HG03460 (cell line): ENCODE data around the gene SLC2A8.

Source experiments
- ATAC-seq: cut with Tn5 transposase; IDR thresholded peaks from one replicate; pipeline ENCODE4 v1.9.1; 2021; ENCODE audit not compliant: unreplicated experiment

SLC2A8 gene

DNA sequence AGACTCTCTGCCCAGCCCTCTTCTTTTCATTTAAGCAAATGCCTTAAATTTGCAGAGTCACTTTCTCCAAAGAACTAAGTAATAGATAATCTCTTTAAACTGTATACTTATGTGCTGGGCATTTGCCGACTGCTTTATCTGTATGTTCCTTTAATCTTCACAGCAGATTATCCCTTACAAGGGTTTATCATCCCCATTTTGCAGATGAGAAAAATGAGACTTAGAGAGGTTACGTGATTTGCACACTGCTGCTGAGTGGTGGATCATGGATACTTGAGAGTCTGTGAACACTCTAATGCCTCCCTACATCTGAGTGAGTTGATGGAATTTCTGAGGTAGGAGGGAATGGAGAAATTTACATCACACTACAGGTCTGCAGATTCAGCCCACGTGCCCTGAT lies 31.4 kb downstream of the SLC2A8 start:
- no peak for ATAC-seq

DNA sequence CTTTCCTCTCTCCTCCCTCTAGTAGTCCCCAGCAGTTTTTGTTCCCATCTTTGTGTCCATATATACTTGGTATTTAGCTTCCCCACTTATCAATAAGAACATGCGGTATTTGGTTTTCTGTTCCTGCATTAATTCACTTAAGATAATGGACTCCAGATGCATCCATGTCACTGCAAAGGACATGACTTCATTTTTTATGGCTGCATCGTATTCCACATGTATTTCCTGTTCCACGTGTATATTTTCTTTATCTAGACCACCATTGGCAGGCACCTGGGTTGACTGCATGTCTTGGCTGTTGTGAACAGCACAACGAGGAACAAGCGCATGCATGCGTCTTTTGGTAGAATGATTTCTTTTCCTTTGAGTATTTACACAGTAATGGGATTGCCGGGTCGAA lies 33.4 kb downstream of the SLC2A8 start:
- ATAC-seq = no peak

DNA sequence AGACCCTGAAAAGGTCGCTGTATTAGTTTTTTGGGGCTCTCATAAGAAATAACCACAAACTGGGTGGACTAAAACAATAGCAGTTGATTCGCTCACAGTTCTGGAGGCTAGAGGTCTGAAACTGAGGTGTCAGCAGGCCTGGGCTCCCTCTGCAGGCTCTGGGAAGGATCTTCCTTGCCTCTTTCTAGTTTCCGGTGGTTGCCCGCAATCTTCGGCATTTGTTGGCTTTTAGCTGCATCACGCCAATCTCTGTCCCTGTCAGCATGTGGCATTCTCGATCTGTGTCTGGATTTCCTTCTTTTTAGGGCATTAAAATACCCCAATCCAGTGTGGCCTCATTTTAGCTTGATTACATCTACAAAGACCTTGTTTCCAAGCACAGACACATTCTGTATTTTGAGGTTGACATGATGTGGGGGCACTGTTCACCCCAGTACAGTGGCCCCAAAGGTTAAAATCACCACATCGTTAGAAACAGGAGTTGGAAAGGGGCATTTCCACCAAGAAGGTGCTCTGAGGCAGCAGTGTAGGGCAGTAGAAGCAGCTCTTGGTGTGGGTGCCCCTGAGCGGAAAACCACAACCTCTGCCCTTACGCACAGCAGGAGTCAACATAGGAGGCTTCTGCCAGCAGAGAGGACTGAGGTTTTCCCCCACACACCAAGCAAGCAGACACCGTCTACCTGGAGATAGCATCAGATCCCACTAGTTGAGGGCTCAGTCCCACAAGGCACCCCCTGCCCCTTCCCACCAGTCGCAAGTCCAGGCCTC lies 40.7 kb downstream of the SLC2A8 start:
- no peak for ATAC-seq

DNA sequence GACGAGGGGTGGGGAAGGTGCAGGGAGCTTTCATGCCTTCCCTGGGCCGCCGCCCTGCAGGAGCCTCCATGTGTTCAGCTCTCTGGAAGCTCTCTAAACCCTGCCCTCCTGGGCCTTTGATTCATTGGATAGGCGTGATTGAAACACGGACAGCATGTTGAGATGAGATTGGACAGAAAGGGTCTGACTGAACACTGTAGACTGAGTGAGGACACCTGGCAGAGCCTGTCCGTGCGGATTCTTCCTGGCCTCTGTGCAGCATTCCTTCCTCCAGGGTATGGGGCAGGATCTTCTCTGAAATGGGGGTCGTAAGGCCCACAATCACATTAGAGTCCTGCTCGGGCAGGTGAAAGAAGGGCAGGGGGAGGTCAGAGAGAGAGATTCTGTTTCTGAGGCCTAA lies 41.4 kb downstream of the SLC2A8 start:
- no peak for ATAC-seq

DNA sequence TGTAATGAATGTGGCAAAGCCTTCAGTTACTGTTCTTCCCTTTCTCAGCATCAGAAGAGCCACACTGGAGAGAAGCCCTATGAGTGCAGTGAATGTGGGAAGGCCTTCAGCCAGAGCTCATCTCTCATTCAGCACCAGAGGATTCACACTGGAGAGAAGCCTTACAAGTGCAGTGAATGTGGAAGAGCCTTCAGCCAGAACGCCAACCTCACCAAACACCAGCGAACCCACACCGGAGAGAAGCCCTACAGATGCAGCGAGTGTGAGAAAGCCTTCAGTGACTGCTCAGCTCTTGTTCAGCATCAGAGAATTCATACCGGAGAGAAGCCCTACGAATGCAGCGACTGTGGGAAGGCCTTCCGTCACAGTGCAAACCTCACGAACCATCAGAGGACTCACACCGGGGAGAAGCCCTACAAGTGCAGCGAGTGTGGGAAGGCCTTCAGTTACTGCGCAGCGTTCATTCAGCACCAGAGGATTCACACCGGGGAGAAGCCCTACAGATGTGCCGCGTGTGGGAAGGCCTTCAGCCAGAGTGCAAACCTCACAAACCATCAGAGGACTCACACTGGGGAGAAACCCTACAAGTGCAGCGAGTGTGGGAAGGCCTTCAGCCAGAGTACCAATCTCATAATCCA lies 47.4 kb downstream of the SLC2A8 start:
- ATAC-seq = no peak

DNA sequence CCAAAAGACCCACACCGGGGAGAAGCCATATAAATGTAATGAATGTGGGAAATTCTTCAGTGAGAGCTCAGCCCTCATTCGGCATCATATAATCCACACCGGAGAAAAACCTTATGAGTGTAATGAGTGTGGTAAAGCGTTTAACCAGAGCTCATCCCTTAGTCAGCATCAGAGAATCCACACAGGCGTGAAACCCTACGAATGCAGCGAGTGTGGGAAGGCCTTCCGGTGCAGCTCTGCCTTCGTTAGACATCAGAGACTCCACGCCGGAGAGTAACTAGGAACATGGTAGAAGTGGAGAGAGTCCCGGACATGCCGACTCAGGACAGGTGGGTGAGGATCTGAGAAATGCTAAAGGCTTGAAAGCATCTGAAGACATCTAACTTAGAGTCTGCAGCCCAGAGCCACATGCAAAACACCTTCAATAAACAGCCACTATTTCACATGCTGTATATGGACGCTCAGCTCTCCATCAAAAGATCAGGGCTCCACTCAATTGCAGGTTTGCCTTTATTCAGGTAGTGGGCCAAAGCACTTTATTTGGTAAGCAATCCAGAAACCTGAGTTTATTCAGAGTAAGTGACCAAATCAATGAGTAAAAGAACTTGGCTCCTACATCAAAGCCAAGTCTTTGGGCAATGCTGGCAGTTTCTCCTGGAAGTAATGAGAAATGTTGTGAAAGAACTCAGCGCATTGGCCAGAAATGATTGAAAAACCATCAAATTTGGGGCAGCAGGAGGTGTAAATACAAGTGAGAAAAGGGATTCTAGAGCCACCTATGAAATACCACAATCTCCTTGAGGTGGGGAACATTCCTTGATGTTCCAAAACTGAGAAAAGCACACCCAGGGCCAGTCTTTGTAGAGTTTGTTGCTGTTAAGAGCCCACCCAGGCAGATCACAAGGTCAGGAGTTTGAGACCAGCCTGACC lies 48.2 kb downstream of the SLC2A8 start:
- ATAC-seq = no peak

DNA sequence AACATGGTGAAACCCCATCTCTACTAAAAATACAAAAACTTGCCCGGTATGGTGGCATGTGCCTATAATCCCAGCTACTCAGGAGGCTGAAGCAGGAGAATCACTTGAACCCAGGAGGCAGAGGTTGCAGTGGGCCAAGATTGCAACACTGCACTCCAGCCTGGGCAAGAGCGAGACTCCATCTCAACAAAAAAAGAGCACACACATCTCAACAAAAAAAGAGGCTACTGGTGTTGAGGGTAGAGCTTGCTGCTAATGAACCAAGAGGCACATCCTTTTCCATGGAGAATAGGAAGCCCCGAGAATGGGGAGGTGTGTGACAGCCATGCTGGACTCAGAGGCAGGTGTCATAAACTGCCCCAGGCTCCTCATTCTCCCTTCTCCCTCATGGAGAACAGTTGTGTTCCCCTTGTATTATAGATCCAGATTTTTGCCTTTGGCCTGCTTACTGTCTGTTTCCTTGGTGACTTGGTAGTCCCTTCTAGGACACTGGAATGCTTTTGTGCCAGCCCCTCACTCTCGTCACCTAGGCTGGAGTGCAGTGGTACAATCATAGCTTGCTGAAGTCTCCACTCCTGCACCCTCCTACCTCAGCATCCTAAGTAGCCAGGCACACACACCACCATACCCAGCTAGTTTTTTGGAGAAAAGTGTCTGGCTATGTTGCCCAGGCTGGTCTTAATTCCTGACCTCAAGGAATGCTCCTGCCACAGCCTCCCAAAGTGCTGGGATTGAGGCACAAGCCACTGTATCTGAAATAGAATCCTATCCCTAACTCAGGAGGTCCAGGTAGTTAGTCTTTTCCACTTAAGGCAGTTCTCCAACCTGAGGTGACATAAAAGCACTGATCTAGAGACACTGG lies 49.1 kb downstream of the SLC2A8 start:
- no peak for ATAC-seq

DNA sequence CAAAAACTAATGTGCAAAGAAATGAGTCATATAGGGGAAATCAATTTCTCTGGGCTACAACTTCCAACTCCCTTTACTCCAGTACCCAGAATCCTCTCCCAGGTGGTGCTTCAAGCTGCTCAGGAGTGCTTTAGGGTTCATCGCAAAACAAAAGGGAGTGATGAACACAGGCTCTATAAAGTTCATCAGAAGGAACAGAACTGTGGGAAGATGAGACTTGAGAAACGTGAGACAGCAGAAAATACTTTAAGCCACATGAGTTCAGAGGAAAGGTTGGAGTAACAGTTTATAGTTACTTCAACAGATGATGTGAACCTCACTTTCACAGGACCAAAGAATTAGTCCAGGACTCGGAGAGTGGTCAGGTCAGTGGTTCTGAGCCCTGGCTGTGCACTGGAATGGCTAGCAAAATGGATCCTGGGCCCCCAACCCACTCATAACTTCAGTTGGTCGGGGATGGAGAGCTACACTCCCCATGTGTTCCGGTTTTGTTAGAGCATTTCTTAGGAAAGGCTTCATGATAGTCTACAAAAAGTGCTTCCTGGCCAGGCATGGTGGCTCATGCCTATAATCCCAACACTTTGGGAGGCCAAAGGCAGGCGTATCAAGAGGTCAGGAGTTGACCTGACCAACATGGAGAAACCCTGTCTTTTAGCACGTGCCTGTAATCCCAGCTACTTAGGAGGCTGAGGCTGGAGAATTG lies 49.9 kb downstream of the SLC2A8 start:
- ATAC-seq = no peak

DNA sequence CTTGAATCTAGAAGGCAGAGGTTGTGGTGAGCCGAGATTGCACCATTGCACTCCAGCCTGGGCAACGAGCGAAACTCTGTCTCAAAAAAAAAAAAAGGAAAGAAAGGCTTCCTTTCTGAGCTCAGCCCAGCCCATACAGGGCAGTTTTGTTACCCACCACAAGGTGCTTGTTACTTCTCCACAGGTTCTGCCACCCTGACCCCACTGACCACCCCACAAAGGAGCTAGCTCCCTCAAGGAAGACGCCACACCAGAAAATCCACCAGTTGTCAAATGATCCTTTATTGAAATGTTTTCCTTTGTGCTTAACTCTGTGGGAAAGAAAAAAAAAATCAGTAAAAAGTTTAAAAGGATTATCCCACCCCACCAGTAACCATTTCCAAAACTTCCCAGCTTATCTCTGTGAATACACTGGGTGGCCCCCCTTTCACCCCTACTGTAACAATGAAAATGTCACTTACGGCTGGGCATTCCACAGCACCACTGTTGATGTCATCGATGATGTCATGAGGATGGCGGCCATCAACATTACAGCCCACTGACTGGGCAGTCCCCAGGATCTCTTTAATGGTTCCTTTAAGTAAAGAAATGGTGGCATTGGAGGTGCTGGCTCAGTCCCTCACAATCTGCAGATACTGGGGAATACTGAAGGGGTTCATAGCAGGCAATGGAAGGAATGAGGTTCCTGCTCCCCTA lies 50.6 kb downstream of the SLC2A8 start:
- ATAC-seq = no peak

DNA sequence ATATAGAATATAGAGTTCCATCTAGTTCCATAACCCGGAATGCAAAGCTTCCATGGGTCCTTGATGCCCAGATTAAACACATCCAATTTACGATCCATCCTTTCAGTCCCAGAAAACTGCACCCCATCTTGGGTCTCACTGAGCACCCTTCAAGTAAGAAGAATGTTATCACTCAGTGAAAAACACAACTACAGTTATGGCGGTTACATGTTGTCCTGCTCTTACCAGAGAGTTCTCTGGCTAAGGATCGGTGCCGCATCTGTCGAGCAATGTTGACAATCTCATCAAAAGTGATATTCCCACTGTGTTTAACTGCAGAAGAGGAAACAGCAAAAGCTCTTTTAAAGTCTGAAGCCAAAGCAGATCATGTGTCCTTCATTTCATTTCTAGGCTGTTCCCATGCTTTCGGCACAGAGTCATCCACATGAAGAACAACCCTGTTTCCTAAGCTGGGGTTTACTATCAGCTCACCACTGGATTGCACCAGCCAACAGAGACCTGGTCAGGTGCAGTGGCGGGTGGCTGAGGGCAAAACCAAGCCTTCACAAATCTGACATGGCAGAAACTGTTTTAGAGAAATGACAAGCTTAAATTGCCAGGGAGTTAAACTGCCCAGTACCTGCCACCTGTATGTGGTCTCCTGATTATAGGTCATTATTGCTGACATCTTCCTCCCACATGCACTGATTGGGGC lies 51.3 kb downstream of the SLC2A8 start:
- no peak for ATAC-seq

DNA sequence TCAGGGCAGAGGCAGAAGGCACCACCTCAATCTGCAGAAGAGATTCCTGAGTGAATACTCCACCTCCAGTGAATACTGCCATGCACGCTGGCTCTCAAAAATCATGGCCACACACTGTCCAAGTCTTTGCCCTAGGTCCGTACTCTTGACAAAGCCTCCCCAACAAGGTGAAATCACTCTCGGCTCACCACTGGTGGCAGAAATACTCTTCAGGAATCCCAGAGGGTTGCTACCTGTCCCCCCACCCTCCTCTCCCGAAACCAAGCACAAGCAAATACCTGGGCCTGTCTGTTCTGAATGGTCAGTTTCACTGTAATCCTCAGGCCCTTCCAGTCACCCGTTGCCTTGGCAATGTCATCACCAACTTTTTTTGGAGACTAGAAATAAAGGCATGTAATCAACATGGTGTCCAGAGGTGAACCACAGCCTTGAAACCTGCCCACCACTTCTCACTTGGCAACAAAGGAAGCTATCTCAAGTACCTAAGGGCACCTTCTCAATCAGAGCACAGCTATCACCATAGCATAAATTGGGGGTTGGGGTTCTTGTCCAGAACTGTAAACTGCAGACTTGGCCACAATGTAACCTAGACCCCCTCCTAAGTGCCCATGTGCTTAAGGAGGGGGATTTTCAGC lies 52.5 kb downstream of the SLC2A8 start:
- ATAC-seq = no peak

DNA sequence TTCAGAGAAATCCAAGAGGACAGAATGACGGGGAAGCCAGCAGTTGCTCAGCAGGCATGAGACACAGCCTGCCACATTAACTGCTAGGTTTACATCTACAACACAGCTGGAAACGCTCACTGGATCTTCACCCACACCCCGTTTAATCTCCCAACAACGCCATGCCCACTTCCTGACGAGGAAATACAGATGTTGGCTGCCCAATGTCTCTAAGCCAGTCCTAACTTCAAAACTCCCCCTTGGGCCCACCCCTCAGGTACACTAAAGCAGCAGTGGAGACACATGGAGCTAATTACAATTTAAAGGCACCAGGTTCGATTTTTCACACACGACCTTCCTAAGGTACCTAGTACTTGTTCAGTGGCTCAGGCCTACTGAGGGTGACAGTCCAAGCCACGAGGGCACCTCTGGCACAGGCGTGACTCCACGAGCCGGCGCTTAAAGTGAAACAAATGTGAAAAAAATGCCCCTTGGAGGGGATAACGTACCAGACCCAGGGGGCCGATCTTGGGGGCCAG lies 53.3 kb downstream of the SLC2A8 start:
- ATAC-seq = no peak

DNA sequence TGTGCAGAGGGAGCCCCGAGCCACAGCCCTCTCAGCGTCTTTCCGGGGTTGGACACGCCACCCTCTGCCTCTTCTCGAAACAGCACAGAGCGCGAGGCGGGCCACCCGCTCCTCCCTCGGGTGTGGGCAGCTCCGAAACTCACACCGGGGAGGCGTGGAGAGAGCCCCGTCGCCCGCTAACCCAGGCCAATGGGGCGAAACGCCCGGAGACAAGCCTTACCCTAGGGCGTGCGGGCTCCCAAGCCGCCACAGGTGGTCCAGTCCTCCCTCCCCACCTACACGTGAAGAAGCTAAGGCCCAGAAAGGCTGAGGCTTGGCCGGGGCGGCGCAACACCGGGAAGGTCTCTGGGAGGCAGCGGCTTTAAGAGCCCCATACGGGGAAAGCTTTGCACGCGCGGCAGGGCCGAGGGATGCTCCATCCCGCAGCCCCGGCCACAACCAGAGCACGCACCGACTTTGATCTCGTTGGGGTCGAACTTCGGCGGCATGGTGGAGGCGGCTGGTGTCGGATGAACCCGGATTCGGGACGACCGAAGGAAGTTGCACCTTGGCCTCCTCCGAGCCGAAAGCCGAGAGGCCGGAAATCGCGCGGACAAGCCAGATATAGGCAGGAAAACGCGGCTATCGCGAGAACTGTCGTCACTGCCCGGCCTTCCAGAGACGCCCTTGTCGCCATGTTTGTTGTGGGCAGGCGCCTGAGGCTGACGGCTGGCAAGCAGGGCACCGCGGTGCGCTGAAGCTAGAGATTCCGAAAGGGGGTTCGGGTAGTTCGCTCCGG lies 54.0 kb downstream of the SLC2A8 start, which contains the start of the genes LRSAM1 and RPL12:
Gene LRSAM1, plus strand, starts transcription at position 681 of the 778 bp plus-strand sequence. CDS start 3,018 bp downstream, outside the sequence.
Gene RPL12, minus strand, starts transcription at position 577 of the 778 bp plus-strand sequence. Its CDS starts 89 bp downstream, at position 488.
- ATAC-seq = peak; percentile 59

DNA sequence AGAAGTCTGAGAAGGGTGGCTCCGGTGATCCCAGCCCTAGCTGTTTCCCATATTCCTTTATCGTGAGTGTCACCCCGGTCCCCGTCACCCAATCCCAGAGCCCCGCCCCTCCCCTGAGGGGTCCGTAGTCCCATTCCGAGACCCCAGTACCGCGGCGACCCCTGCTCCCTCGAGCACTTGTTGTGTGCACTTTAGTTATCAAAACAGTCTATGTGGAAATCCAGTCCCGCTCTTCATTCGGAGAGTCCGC lies 54.6 kb downstream of the SLC2A8 start:
- ATAC-seq = no peak

DNA sequence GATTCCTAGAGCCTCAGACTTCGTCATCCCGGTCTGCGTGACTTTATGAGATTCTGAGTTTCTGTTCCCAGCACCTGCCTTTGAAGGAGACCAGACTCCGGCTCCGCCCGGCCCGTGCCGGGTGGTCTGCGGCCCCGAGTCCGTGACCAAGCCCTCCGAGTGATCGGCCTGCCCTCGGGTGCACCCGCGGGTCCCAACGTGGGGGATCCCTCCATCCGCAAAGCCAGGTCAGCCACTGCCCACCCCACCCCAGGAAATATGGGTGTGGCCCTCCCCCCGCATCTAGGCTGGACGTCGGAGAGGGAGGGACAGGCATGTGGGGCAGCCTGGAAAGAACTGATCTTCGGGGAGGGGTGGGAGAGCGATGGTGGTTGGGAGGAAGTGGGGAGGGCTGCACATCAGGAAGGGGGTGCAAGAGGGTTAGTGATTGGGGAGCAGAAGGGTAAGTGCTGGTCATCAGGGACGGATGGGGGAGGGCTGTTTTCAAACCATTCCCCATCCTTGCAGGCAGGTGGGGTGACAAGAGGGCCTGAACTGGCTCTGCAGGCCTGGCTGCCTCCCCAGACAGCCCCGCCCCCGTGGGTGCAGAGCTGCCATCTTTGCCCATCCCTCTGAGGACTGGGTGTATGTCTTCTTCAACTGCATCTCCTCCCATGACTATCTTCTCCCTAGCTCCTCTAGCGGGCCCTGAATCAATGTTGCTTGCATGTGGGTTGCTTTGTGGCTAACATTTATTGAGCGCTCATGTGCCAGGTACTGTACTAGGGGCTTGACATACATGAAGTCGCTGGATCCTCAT lies 55.1 kb downstream of the SLC2A8 start:
- peak; percentile 16 for ATAC-seq

DNA sequence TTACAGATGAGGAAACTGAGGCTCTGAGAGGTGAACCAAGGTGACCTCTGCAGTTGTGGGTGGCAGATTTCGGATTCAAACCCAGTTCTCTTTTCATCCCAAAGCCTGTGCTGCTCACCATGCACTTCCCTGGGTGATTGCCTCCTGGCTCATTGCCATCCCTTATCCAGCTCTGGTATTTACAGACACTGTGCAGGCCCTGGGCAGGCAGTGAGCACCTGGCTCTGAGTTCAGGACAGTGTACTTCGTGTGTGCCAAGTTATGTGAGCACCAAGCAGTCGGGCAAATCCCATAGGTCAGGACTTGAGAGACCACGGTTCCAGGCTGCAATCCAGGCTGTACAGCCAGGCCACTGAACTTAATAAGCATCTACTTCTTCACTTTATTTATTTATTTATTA lies 55.7 kb downstream of the SLC2A8 start:
- no peak for ATAC-seq
